GM15510 (cell line): ENCODE measurements around the gene CASP9.

Experiments used
- POLR2A ChIP-seq: IDR thresholded peaks from 3 replicates; pipeline ENCODE4 v1.6.1; 2011; ENCODE audit warnings: borderline replicate concordance; ENCODE audit not compliant: insufficient read length; ENCODE audit errors: extremely low read depth

The CASP9 gene

GRCh38 chr1:15455522-15455921 lies 68.5 kb downstream of the CASP9 start:
- no peak for TF ChIP-seq POLR2A

- TF ChIP-seq POLR2A, result no peak
These were observed 69.8 kb downstream of the CASP9 start for GRCh38 chr1:15454256-15454655.

- TF ChIP-seq POLR2A, result no peak
These were observed 70.3 kb downstream of the CASP9 start for GRCh38 chr1:15453734-15454133.

DNA sequence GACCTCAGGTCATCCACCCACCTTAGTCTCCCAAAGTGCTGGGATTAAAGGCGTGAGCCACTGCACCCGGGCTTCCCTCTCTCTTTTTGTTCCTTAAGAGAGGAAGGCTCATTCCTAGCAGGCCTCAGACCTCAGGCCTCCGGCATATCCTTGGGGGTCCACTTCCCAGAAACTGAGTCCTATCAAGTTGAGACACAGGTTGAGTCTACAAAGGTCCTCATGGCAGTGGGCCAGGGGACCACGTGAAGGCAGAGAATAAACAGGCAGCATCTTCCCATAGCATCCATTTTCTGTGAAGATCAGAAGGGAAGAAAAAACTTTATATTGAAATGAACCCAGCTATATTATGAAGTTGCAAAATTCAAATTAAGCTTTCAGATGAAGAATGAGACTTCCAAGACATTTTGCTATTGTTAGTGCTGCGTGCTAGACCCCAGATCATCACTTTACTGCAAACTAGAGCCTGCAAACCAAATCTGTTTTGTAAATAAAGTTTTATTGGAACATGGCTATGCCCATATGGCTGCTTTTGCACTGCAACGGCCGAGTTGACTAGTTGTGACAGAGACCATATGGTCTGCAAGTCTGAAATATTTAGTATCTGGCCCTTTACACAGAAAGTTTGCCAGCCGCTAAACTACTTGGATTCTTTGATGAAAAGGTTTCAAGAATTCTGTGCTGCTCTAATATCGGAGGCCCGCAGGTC lies 71.0 kb downstream of the CASP9 start:
- TF ChIP-seq POLR2A, result no peak

DNA sequence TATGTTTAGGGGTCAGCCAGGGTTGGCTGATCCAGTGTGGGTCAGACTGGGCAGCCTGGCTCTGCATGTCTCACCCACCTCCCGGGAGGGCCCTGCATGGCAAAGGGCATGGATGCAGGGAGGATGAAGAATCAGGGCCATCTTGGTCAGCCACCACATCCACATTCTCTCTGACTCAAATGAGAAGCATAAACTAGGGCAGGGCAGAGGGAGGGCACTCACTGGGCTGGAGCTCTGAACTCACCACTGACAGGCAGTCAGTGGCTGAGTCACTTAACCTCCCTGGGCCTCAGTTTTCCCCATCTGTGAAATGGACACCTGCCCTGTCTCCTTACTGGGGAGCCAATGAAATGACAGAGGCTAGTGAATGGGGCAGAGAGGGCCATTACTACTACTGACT lies 71.8 kb downstream of the CASP9 start:
- TF ChIP-seq POLR2A, result no peak

GRCh38 chr1:15451014-15451722 lies 72.8 kb downstream of the CASP9 start:
- TF ChIP-seq POLR2A, result no peak

DNA sequence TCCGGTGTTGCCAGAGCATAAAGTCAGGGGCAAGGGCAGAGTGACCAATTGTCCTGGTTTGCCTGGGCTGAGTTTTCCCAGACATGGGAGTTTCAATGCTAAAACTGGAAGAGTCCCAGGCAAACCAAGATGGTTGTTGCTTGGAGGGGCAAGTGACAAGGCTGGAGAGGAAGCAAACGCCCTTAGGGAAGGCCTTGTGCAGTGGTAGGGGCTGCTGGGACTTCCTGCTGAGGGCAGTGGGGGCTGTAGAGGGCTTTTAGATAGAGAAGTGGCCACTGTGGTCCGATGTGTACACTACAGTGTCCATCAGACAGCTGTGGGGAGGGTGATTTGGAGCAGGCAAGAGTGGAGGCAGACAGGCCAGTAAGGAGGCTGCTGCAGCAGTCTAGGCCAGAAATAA lies 74.4 kb downstream of the CASP9 start:
- no peak for TF ChIP-seq POLR2A

- no peak for TF ChIP-seq POLR2A
These were observed 75.0 kb downstream of the CASP9 start for GRCh38 chr1:15448877-15449462.

- TF ChIP-seq POLR2A, result no peak
These were observed 77.8 kb downstream of the CASP9 start for GRCh38 chr1:15446212-15446611.

DNA sequence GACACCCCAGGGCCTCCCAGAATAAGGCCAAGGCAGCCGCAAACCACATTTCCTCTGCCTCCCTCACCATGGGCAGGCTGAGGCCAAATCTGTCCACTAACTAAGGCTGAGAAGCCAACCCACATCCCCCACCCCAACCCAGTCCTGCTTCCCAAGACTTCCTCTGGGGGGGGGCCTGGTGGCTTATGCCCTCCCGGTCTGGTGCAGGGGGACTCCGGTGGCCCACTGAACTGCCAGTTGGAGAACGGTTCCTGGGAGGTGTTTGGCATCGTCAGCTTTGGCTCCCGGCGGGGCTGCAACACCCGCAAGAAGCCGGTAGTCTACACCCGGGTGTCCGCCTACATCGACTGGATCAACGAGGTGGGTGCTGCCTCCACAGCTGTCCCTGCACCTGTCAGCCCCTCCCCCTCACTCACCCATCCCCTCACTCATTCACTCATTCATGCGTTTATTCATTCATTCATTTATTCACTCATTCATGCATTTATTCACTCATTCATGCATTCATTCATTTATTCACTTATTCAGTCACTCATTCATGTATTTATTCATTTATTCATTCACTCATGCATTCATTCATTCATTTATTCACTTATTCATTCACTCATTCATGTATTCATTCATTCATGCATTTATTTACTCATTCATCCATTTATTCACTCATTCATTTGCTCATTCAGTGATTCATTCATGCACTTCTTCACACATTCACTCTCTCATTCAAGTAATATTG lies 78.5 kb downstream of the CASP9 start:
- TF ChIP-seq POLR2A, result no peak

DNA sequence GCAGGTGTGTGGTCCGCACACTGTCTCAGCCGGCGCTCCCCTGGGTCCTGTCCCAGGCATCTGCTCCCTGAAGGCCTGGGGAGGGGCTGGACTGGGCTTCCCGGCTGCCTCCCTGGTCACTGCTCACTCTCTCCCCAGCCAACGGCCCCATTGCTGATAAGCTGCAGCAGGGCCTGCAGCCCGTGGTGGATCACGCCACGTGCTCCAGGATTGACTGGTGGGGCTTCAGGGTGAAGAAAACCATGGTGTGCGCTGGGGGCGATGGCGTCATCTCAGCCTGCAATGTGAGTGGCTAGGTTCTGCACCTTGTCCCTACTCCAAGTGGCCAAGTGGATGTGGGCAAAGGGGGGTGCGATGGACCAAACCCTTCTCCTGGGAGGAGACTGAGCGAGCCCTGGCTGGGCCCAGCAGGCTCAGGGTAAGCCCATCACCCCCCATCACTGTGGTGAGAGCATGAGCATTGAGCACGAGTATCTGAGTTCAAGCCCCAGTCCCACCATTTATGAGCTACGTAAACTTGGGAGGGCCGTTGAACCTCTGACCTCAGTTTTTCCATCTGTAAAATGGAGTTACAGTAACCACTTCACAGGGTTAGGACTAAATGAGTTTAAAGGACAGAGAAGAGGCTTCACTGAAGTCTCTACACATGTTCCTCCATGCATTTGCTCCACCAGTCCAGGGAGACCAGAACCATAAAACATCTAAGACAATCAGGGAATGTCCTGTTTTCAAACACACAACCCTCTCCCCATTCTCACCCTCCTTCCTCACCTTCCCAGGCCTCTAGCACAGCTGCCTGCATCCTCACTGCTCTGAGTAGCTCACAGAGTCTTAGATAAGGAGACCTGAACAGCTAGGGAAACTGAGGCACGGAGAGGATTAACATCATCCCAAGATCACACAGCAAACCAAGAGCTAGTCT lies 79.3 kb downstream of the CASP9 start:
- TF ChIP-seq POLR2A, result no peak

GRCh38 chr1:15443281-15443680 lies 80.7 kb downstream of the CASP9 start:
- no peak for TF ChIP-seq POLR2A

GRCh38 chr1:15442759-15443158 lies 81.3 kb downstream of the CASP9 start:
- no peak for TF ChIP-seq POLR2A

DNA sequence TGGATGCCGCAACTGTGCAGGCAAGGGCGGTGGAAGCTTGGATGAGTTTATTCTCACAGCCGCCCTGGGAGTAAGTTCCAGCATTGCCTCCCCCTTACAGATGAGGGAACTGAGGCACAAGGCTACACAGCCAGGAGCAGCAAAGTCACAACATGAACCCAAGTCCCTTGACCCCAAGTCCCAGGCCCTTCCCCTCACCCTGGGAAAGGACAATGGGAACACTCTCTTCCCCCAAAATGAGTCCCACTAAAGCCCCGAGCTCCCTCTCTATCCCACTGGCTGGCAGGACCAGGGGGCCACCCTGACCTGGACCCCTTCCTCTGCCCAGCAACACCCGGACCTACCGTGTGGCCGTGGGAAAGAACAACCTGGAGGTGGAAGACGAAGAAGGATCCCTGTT lies 81.9 kb downstream of the CASP9 start:
- TF ChIP-seq POLR2A, result no peak
